Cardiac muscle cell (in vitro differentiated cells and primary cell): ENCODE measurements around the gene AP1M2. TPM values are rescaled to one million over a fixed set of nuclear protein-coding genes. Genes with fewer than 3 reads are reported as not detected.

ENCODE experiments used
- DNase-seq, 2 donors: peaks; one replicate each; pipeline versions ENCODE4 v3.0.0 to v3.0.0-alpha.2; 2010 to 2017; ENCODE audit warnings: low read depth in 1 of 2, low spot score in 1 of 2
- H3K27ac ChIP-seq: fragments of 200-600 bp; sonication (generic); 2 replicates; pipeline ENCODE4 v1.5.1; 2016
- H3K27me3 ChIP-seq: fragments of 200-600 bp; sonication (generic); 2 replicates; pipeline ENCODE4 v1.6.0; 2016; ENCODE audit warnings: control low read depth
- H3K36me3 ChIP-seq: fragments of 200-600 bp; sonication (generic); 2 replicates; pipeline ENCODE4 v1.5.1; 2016; ENCODE audit warnings: control low read depth
- H3K4me1 ChIP-seq: fragments of 200-600 bp; sonication (generic); 2 replicates; pipeline ENCODE4 v1.8.1; 2017; ENCODE audit warnings: low read depth, mild to moderate bottlenecking, mixed run types
- H3K4me3 ChIP-seq: fragments of 200-600 bp; sonication (generic); 2 replicates; pipeline ENCODE4 v1.5.1; 2016; ENCODE audit warnings: mild to moderate bottlenecking
- H3K9me3 ChIP-seq: fragments of 200-600 bp; sonication (generic); 2 replicates; pipeline ENCODE4 v1.5.1; 2017; ENCODE audit warnings: low read depth, mild to moderate bottlenecking, control low read depth
- CTCF ChIP-seq: IDR thresholded peaks from 2 replicates; pipeline ENCODE4 v1.5.1; 2012; ENCODE audit warnings: low read depth, mild to moderate bottlenecking, low read length
- polyA plus RNA-seq: library from polyadenylated mRNA; unstranded; fragments of >200 nt; fragmentation: Nextera tagmentation; extraction: Ambion mirVana; gene quantifications from 2 replicates; pipeline ENCODE4 v1.2.1, GENCODE V29; 2016
- total RNA-seq: library from RNA; depleted of rRNA; stranded (reverse); fragments of >200 nt; gene quantifications from 2 replicates; pipeline ENCODE4 v1.2.3, GENCODE V29; 2016

AP1M2 gene
- total and polyA plus RNA-seq, 2 experiments from 2014 or later, result 0.12 to 0.28 TPM

- Histone ChIP-seq H3K4me3 (no peak overlapping the region), H3K9me3 (no peaks in the 10 kb centered on the region), H3K27ac (no peak overlapping the region), H3K4me1 (peaks cover 4% of the 10 kb centered on the region), H3K27me3 (no peaks in the 10 kb centered on the region), H3K36me3 (peaks cover 39% of the 10 kb centered on the region)
- no peak for TF ChIP-seq CTCF
- no peak for DNase-seq
Observed at GRCh38 chr19:10548746-10549276, 38.3 kb downstream of the AP1M2 start.

- Histone ChIP-seq H3K27me3 (no peaks in the 10 kb centered on the region), H3K36me3 (peaks cover 27% of the 10 kb centered on the region), H3K4me3 (no peak overlapping the region), H3K4me1 (peaks cover 4% of the 10 kb centered on the region), H3K9me3 (no peaks in the 10 kb centered on the region), H3K27ac (no peak overlapping the region)
- TF ChIP-seq CTCF, result no peak
- DNase-seq, result no peak
Observed at GRCh38 chr19:10546817-10547216, 40.3 kb downstream of the AP1M2 start.

GRCh38 chr19:10544753-10545251, 42.3 kb downstream of the AP1M2 start:
- Histone ChIP-seq H3K4me1 (peaks cover 4% of the 10 kb centered on the region), H3K27ac (no peak overlapping the region), H3K9me3 (no peaks in the 10 kb centered on the region), H3K27me3 (no peaks in the 10 kb centered on the region), H3K36me3 (peaks cover 16% of the 10 kb centered on the region), H3K4me3 (peak overlapping the region; percentile 90)
- TF ChIP-seq CTCF, result no peak
- no peak for DNase-seq

- DNase-seq, result no peak
- TF ChIP-seq CTCF, result no peak
- Histone ChIP-seq H3K36me3 (peaks cover 12% of the 10 kb centered on the region), H3K4me1 (peaks cover 4% of the 10 kb centered on the region), H3K4me3 (peak overlapping the region; percentile 90), H3K9me3 (no peaks in the 10 kb centered on the region), H3K27ac (peak overlapping the region; percentile 84), H3K27me3 (no peaks in the 10 kb centered on the region)
Observed at GRCh38 chr19:10544242-10544752, 42.8 kb downstream of the AP1M2 start.

GRCh38 chr19:10543420-10544241, 43.5 kb downstream of the AP1M2 start, which contains the start of gene ATG4D:
TSS of gene ATG4D (plus strand) at chr19:10543904. CDS start at chr19:10544091, 187 bp downstream.
- peaks cover 7% of the 10 kb centered on the region for H3K36me3 ChIP-seq
- peak; percentile 78 to 89 for DNase-seq
- H3K27ac ChIP-seq, result peak within 1 kb of the TSS; percentile 84
- TF ChIP-seq CTCF, result no peak
- H3K9me3 ChIP-seq, result no peaks in the 10 kb centered on the region
- H3K27me3 ChIP-seq, result no peaks in the 10 kb centered on the region
- peak within 1 kb of the TSS; percentile 90 for H3K4me3 ChIP-seq
- H3K4me1 ChIP-seq, result peaks cover 4% of the 10 kb centered on the region
